GM19372 (cell line): ENCODE results near the gene CCDC40.

Source experiments
- ATAC-seq: cut with Tn5 transposase; IDR thresholded peaks from one replicate; pipeline ENCODE4 v1.9.1; 2021; ENCODE audit warnings: mild to moderate bottlenecking, low read depth, moderate library complexity; ENCODE audit not compliant: unreplicated experiment

The CCDC40 gene

GRCh38 chr17:80097844-80098691 is 61.6 kb downstream of the CCDC40 start:
- ATAC-seq, result no peak

GRCh38 chr17:80099291-80100034 is 63.0 kb downstream of the CCDC40 start:
- ATAC-seq, result no peak

- ATAC-seq, result no peak
These were observed 63.5 kb downstream of the CCDC40 start for GRCh38 chr17:80100035-80100323.

- peak; percentile 70 for ATAC-seq
These were observed 64.8 kb downstream of the CCDC40 start, which contains the start of gene GAA for GRCh38 chr17:80101011-80101945. TSS of gene GAA (plus strand) at chr17:80101581. CDS start at chr17:80104587, 3,006 bp downstream.

- ATAC-seq, result no peak
These were observed 65.7 kb downstream of the CCDC40 start for GRCh38 chr17:80101946-80102663.

- ATAC-seq, result no peak
These were observed 66.4 kb downstream of the CCDC40 start for GRCh38 chr17:80102664-80103448.

DNA sequence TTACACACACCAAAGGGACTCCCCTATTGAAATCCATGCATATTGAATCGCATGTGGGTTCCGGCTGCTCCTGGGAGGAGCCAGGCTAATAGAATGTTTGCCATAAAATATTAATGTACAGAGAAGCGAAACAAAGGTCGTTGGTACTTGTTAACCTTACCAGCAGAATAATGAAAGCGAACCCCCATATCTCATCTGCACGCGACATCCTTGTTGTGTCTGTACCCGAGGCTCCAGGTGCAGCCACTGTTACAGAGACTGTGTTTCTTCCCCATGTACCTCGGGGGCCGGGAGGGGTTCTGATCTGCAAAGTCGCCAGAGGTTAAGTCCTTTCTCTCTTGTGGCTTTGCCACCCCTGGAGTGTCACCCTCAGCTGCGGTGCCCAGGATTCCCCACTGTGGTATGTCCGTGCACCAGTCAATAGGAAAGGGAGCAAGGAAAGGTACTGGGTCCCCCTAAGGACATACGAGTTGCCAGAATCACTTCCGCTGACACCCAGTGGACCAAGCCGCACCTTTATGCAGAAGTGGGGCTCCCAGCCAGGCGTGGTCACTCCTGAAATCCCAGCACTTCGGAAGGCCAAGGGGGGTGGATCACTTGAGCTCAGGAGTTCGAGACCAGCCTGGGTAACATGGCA is 67.1 kb downstream of the CCDC40 start:
- no peak for ATAC-seq

- no peak for ATAC-seq
These were observed 68.0 kb downstream of the CCDC40 start for GRCh38 chr17:80104321-80104955.

- ATAC-seq, result no peak
These were observed 68.5 kb downstream of the CCDC40 start for GRCh38 chr17:80104956-80105375.

DNA sequence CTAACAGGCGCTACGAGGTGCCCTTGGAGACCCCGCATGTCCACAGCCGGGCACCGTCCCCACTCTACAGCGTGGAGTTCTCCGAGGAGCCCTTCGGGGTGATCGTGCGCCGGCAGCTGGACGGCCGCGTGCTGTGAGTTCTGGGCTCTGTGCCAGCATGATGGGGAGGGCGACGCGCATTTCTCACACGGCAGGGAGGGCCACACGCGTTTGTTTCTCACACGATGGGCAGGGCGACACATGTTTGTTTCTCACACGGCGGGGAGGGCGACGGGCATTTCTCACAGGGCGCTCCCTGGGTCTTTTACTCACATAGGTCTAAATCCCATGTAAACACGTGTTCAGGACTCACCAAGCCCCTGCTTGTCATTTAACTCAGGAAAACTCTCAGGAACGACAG is 69.3 kb downstream of the CCDC40 start:
- ATAC-seq, result no peak

DNA sequence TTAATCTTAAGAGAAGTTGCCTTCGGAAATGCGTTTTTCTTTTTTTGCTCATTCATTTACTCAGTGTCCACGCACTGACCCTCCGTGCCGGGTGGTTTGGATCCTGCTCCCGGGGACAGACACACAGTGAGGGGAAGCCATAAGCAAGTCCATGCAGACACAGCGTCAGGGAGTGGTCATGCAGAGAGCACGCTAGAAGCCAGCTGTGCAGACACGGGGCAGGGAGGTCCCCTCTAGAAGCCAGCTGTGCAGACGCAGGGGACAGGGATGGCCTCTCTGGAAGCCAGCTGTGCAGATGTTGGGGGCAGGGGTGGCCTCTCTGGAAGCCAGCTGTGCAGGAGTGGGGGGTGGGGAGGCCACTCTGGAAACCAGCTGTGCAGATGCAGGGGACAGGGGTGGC is 69.7 kb downstream of the CCDC40 start:
- ATAC-seq, result no peak

DNA sequence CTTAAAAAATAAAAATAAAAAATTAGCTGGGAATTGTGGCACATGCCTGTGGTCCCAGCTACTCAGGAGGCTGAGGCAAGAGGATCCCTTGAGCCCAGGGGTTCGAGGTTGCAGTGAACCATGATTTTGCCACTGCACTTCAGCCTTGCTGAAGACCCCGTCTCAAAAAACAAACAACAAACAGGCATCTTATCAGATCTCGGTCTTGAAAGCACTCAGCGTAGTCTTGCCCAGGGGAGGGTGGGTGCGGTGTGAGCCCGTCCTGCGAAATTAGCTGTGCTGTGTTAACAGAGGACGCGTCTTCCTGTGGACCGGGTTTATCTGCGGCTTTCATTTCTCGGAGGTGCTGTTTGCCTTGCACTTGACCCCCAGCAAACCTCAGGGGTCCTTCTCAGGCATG is 70.3 kb downstream of the CCDC40 start:
- no peak for ATAC-seq

GRCh38 chr17:80107231-80108021 is 71.0 kb downstream of the CCDC40 start:
- ATAC-seq, result no peak

DNA sequence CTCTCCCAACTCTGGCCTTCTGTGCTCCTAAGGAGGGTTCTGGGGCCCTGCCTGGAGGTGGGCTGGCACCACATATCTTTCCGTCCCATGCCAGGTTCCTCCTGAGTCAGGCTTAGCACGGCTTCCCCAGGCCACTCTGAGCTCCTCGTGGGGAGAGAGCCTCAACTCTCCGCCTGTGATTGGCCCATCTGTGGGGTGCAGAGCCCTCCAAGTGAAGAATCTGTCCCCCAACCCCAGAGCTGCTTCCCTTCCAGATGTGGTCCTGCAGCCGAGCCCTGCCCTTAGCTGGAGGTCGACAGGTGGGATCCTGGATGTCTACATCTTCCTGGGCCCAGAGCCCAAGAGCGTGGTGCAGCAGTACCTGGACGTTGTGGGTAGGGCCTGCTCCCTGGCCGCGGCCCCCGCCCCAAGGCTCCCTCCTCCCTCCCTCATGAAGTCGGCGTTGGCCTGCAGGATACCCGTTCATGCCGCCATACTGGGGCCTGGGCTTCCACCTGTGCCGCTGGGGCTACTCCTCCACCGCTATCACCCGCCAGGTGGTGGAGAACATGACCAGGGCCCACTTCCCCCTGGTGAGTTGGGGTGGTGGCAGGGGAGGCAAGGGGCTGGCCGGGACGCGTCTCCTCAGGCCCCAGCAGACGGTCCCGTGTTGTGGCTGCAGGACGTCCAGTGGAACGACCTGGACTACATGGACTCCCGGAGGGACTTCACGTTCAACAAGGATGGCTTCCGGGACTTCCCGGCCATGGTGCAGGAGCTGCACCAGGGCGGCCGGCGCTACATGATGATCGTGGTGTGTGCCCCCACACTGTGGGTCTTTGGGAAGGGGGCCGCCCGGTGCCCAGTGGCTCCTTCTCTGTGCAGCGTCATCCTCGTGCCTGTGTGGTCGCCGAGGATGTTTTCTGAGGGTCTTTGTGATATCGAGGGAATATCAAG is 71.9 kb downstream of the CCDC40 start:
- ATAC-seq, result no peak

DNA sequence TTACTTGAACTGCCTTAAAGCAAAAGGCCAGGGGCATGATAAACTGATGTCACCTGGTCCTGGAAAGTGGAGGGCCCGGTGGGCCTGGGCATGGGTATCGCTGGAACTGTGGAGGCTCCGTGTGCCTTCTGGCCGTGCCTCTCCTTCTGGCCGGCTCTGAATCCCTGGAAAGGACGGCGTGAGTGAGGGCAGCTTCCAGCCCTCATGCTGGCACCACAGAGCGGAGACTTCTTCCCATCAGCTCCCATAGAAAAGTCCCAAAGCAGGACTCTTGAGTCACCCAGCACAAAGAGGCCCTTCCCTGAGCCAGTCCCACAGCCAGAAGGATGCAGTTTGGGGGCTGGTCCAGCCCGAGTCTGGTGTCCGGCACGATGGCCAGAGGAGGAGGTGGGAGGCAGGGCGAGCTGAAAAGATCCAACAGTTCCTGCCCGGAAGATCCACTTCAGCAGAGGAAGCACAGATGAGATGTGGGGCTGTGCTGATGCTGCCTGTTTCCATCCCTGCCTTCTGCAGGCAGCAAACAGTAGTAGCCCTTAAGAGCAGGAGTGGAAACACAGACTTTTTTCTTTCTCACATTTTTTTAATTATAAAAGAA is 72.7 kb downstream of the CCDC40 start:
- ATAC-seq, result no peak
